B cell (primary cell): ENCODE data around the gene KLHL6.

Experiments
- EZH2 ChIP-seq: IDR thresholded peaks from 2 replicates; pipeline ENCODE4 v1.6.1; 2012; ENCODE audit warnings: borderline replicate concordance, low read depth, mild to moderate bottlenecking, moderate library complexity, low read length; ENCODE audit not compliant: insufficient read depth, poor library complexity, severe bottlenecking
- TF ChIP-seq, protein P1 (sequence below): fragments of 200-600 bp; IDR thresholded peaks from one replicate; pipeline ENCODE4 v1.8.0; 2022; ENCODE audit warnings: antibody characterized with exemption, mild to moderate bottlenecking

GRCh38 chr3:183534249-183534648, 21.3 kb downstream of the KLHL6 start:
- TF ChIP-seq, protein P1, sequence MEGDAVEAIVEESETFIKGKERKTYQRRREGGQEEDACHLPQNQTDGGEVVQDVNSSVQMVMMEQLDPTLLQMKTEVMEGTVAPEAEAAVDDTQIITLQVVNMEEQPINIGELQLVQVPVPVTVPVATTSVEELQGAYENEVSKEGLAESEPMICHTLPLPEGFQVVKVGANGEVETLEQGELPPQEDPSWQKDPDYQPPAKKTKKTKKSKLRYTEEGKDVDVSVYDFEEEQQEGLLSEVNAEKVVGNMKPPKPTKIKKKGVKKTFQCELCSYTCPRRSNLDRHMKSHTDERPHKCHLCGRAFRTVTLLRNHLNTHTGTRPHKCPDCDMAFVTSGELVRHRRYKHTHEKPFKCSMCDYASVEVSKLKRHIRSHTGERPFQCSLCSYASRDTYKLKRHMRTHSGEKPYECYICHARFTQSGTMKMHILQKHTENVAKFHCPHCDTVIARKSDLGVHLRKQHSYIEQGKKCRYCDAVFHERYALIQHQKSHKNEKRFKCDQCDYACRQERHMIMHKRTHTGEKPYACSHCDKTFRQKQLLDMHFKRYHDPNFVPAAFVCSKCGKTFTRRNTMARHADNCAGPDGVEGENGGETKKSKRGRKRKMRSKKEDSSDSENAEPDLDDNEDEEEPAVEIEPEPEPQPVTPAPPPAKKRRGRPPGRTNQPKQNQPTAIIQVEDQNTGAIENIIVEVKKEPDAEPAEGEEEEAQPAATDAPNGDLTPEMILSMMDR = no peak
- no peak for TF ChIP-seq EZH2
